NCI-H1092 treated with DMSO at 0.1 percent for 48 hours (cell line): Measurements from ENCODE around the gene HMSD.
"Not testable (repeated sequence)": the region's sequence is repeated elsewhere in the genome, so short reads cannot be mapped to it uniquely, and the experiment has no call there.

Source experiments
- DNase-seq: peaks from one replicate; lab custom pipeline; 2025; lab: John Stamatoyannopoulos, UW

HMSD gene, protein sequence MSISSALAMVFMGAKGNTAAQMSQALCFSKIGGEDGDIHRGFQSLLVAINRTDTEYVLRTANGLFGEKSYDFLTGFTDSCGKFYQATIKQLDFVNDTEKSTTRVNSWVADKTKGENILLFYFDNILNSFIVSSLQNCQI

DNA sequence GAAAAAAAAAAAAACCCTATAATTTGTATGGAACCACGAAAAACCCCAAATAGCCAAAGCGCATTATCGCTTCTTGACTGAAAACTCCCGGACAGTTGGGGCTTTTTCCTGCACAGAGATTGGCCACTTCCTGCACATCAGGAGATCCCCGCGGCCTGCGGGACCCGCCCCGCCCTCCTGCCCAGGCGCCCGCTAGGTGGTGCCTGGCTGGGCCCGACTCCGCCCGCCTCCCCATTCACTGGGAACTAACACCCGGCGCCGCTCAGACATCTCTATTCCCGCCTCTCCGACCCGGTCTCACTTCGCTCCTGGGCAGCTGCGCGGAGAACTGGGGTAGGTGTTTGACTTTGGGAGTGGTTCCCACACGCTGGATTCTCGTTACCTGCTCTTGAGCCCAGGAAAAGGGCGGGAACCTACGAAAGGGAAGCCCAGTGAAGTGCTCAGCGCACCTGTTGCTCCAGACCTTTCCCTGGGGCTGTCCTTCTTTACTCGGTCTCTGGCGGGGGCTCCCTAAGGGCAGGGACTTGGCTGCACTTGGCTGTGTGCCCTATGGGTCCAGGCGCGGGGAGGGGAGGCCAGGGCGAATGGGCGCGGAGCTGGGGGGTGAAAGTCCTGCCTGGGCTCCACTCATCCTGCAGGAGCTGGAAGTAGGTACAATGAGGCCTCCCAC lies at the start of gene HMSD:
Gene HMSD, plus strand, starts transcription at position 234 of the 670 bp plus-strand sequence. CDS start 4,155 bp downstream, outside the sequence.
- DNase-seq, result peak; percentile 75

DNA sequence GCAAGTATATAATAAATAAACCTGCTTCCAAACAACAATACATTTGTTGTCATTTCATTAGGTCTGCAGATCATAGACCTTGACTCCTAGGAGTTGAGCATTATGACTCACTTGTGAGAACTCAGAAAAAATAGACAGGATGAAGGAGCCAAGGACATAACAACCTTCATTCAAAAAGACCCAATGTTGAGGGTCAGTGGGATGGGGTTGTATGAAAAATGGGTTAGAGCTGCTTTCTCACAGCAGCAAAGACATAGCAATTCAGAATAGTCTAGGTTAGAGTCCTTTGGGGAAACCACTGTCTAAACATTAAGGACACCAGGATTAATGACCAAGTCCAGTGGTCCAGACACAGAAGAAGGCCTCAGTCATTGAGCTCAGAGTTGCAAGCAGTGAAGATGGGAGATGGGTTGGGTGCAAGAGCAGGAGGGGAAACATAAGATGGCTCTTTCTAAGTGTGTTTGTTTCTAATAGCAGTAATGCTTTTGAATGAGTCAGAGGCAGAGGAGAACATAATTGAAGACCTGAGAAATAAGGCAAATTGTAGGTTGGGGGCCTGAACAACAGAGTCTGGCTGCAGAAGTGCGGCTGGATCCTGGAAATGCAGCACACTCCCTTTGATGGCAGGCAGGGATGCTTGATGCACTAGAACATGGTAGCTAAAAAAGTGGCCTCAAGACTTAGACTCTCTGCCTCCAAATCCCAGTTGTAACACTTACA lies 45.1 kb upstream of the HMSD start:
- no peak for DNase-seq

DNA sequence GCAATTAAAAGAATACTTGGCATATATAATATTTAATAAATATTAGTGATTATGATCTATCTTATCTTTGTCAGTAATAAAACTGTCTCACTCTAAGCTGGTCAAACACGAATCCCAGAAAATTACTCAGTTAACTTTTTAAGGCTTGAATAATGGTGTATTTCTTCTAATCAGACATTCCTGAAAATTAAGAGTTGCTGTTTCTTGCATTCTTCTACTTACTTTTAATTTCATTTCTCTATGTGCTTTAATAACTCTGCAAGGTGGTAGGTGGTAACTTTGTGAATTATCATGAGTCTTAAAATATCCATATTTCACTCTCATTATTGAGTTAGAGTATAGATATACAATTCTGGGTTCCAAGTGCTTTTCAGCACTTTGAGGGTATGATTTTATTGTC lies 44.4 kb upstream of the HMSD start:
- DNase-seq, result no peak

DNA sequence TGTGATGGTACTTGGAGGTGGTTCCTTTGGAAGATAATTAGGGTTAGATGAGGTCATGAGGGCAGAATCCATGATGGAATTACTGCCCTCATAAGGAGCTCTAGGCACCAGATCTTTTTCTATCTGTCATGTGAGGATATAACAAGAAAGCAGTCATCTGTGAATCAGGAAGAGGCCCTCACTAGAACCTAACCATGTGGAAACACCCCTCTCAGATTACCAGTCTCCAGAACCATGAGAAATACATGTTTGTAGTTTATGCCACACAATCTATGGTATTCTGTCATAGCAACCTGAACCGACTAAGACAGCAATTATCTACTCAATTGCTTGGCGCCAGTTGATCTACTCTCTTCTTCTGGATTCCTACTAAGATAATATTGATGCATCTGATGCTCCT lies 43.7 kb upstream of the HMSD start:
- DNase-seq, result no peak

DNA sequence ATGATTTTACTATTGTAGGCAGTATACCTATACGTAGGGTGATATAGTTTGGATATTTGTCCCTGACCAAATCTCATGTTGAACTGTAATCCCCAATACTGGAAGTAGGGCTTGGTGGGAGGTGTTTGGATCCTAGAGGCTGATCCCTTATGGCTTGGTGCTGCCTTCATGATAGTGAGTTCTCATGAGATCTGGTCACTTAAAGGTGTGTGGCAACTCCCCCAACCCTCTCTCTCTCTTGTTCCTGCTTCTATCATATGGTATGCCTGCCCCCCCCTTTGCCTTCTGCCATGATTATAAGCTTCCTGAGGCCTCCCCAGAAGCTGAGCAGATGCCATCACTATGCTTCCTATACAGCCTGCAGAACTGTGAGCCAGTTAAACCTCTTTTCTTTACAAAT lies 43.0 kb upstream of the HMSD start:
- no peak for DNase-seq

DNA sequence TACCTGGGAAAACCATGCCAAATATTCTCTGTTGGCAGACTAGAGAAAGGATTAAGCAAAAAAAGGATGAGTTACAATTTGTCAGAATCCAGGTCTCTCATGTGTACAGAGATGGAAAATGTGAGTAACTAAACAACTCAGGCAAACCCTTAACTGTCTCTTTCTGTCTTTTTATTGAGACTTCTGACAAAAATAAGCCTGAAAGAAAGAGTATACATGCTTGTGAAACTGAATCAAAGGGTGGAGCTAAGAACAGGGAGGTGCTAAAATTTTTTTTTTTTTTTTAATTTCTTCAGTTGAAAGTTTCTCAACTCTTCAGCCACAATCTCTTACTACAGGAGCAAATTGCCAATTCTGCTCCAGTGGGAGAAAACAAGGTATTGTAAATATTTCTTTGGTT lies 41.4 kb upstream of the HMSD start, which contains the start of gene SERPINB10:
Gene SERPINB10, plus strand, starts transcription at position 295 of the 400 bp plus-strand sequence. CDS start 7,553 bp downstream, outside the sequence.
- DNase-seq, result no peak

DNA sequence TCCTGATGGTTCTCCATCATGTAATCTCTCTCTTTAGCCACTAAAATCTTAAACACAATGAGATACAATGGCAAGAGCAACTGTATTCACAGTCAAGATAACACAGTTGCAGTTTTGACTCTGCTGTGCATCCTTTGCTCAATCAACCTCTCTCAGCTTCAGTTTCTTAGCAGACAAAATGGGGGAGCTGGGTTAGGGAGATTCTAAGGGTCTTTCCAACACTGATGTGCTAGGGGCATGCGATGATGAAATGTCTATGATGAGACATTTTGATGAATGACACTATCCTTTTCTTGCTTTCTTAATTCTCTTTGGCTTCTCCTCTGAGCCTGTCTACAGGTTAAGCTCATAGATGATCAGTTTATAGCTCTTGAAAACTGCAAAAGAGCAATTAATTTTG lies 40.2 kb upstream of the HMSD start:
- DNase-seq, result no peak

DNA sequence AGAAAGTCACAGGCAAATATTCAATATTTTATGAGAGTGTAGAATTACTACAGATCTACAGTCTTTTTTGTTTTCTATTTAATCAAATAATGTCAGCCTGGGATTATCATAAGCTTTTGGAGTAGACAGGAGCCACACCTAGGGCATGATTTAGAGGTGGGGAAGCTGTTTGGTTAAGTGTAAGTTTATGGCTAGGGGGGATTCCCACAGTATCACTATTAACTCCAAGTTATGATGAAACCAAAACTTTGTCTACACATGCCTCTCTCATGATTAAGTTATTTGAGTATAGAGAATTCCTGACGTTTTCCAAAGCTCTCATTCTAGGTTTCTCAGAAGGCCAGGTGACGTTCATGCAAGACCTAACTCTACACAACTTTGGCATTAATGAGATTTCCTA lies 39.2 kb upstream of the HMSD start:
- DNase-seq, result no peak

DNA sequence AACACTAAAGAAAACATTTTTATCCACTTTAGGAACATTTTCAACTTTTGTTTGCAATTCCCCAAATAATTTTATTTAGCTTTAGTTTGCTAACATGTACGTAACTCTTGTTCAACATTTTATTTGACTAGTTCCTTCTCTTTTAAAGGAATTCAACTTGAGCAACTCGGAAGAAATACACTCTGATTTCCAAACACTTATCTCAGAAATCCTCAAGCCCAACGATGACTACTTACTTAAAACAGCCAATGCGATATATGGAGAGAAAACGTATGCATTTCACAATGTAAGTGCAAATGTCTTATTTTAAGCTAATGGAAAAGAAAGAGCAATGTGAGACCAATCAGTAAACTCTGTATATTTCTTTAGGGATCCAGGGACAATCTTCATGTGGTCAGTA lies 31.3 kb upstream of the HMSD start:
- DNase-seq, result no peak

DNA sequence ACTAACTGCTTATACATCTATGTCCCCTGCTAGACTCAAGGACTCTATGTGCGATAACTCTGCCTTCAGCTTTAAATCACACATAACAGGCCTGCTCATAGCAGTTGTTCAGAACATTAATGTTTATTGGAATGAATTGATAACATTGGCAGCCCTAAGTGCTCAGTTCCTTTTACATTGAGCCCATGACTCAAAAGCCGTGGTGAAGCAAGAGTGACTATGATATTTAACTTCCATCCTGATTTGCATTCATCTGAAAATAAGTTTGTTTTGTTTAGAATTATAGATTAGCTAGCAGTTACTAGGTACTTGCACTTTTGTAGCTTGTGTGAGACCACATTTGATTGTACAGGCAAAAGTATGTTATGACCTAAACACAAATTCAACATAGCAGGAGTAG lies 27.1 kb upstream of the HMSD start:
- DNase-seq, result no peak

DNA sequence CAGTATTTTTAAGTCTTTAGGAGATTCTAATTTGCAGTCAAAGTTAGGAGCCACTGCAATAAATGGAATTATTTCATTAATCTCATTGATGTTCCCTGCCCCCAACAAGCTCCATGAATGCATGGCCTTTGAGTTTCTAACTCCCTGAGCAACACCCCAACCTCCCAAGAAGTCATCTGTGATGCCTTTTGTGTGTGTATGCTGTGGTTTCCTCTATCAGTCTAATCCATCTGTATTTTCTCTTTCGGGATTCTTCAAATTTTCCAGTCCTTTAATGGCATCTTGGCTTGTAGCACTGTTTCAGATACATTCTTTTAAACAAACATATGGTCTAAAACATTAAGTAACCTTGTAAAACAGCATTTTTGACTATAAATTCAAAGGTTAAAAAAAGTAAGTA lies 24.6 kb upstream of the HMSD start:
- no peak for DNase-seq

DNA sequence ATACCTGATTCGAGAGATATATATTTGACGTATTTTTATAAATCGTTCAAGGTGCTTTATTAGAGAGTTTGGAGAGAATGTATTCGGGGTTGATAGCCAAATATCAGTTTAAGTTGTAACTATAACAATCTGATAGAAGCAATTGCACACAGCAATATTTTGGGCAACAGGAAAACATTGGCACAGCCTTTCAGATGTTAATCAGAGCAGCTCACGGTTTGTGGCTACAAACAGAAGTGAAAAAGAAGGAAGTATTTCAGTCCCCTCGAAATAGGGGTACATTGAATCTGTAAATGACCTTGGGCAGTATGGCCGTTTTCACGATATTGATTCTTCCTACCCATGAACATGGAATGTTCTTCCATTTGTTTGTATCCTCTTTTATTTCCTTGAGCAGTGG lies 20.8 kb upstream of the HMSD start:
- no peak for DNase-seq

DNA sequence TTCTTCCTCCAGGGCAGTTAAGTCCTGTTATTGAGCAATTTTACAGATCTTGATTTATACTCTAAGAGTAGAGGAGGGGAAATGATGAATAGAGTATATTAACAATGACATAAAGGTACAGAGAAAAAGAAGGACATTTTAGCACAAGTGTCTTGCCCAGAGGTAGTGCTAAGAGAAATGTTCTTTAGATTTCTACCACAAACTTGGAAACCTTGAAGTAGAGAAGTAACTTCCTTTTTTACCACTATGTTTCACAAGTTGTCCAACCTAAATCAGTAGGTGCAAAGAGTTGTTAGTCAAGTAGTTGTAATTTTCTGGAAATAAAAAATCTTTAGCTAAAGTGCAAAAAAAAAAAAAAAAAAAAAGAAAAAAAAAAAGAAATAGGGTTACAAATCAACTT lies 19.7 kb upstream of the HMSD start:
- not testable (repeated sequence) for DNase-seq

DNA sequence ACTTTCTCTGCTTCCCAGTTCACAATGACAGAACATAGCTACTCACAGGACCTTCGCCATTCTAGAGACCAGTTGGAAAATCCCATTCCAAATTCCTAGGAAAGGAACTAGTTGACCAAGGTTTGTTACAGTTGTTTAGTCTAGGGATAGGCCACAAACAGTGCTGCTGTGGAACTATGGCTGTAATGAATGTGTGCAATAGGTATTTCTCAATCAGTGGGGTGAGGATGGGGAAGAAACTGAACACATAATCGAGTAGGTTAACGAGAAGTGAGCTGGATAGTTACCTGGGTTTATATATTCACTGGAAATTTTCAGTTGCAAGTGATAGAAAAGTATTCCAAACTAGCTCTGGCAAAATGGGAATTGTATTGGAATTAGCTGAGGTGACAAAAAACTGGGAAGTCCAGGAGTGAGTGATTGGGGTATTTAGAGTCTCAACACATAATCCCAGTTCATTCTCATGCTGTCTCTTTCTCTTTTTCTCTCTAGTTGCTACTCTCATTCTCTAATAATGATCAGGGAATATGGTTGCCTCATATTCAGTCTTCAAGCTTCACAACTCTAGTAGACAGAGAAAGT lies 18.2 kb upstream of the HMSD start:
- DNase-seq, result no peak

DNA sequence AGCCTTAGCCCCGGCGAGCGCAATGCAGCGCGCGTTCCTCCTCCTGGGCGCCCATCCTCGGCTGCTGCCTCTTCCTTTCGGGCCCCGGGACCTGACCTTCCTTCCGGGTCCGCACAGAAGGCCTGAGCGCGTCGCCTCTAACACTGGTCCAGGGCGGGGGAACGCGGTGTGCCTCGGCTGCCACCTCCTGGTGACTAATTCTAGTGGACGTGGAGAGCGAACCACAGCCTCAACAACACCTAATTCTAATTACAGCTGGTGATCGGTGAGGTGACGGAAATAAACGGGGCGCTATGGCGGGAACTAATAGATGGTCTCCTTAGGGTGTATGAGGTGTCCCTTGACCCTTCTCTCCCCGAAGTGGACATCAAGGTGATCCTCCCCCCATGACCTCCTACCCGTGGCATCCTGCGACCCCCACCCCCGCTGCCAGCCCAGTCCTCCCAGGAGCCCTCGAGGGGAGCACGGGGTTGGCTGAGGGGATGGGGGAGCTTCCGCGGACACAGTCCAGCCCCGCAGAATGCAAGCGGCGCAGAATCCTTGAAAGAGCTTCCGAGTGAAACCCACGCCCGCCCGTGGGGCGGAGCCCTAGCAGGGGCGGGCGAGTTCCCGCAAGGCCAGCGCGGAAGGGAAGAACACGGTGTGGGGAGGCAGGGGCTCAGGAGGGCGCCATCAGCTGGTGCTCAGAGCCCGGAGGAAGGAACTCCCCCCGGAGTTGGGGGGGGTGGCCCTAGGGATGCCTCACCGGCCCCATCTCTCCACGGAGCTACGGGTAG lies 12.8 kb upstream of the HMSD start:
- peak; percentile 89 for DNase-seq

DNA sequence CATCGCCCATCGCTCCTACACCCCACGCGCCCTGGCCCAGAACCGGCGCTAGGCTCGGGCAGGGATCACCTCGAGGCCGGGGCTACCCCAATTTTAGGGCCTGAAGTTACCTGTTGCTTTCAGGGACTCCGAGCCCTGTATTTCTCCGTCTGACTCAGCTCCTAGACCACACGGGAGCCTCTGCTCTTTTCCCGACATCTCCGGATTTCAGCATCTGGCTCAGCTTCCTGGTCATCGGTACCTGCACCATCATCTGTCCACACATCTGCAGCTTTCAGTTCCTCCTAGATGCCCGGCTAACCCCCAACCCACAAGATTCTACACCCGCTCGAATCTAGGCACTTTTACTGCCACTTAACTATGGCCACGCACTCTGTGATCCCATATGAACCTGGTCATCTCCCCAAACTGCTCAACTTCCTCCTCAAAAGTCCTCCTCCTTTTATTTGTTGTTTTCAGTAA lies 12.1 kb upstream of the HMSD start:
- DNase-seq, result no peak

DNA sequence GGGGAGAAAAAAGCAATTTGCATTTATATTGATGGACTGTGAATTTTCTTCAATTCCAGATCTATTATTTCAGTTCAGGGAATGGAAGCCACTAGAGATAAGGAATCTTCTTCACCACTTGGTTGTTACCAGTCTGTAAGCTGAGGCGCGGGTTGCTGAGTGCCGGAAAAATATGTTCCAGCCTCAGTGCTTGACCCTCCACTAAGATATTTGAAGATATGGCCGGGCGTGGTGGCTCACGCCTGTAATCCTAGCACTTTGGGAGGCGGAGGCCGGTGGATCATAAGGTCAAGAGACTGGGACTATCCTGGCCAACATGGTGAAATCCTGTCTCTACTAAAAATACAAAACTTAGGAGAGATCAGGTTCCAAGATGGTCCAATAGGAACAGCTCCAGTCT lies 9.1 kb upstream of the HMSD start:
- DNase-seq, result no peak

DNA sequence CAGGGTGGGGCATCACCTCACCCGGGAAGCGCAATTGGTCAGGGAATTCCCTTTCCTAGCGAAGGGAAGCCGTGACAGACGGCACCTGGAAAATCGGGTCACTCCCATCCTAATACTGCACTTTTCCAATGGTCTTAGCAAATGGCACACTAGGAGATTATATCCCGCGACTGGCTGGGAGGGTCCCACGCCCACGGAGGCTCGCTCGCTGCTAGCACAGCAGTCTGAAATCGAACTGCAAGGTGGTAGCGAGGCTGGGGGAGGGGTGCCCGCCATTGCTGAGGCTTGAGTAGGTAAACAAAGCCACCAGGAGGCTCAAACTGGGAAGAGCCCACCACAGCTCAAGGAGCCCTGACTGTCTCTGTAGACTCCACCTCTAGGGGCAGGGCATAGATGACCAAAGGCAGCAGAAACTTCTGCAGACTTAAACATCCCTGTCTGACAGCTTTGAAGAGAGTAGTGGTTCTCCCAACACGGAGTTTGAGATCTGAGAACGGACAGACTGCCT lies 8.5 kb upstream of the HMSD start:
- not testable (repeated sequence) for DNase-seq

DNA sequence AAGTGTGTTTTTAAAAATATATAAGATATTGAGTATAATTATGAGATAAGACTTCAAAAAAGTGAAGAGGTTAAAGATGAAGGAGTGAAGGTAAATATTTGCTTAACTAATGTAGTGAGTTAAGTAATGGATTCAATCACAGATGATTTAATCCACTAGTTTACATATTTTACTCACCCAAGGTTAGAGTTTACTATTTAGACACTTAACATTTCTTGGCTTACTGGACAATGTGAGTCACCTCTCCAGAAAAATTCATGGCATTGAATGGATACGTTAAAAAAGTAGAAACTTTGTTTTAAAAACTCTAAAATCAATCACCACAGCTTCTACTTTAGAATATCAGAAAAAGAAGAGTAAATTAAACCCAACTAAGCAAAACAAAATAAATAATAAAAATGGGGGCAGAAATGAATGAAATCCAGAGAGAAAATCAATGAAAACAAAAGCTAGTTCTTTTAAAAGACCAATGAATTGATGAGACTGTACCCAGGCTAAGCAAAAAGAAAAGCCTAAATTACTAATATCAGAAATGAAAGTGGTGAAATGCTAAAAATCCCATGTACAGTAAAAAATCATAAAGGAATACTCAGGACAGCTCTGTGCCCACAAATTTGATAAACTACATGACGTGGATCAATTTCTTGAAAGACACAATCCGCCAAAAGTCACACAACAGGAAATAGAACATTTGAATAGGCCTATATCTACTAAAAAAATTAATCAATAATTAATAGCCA lies 1.9 kb upstream of the HMSD start:
- no peak for DNase-seq

DNA sequence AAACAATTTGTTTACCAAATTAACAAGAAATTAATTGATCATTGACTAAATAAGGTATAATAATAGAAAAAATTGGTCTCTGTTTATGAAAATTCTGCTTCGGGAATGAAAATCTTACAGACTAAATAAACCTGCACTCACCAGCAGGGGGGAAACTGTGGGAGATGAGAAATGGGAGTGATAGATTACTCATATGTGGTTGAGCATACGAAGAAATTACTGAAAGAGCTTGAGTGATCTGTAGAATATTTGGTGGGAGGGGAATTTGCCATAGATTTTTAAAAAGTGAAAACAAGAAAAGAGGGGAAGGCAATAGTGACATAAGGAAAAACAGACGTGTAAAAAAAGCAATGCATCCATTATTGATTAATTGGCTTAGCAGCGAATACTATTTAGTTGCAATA lies 2.2 kb downstream of the HMSD start:
- no peak for DNase-seq

DNA sequence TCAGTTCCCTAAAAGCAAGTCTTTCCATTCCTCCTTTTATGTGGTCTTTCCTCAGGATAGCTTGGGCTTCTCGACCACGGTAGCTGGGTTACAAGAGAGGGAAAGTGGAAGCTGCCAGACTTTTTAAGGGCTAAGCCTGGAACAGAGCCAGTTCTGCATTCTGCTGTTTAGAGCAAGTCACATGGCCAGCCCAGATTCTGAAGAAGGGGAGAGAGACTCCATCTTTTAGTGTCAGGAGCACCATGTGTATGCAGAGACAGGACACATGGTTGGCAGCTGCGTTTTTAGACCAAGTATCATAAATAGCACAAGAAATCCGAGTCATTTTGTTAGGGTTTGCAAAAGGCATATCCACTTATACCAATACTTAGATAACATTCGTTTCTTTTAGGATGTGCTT lies 4.7 kb downstream of the HMSD start:
- DNase-seq, result peak; percentile 27
